AG04450 (cell line): ENCODE measurements around the gene XXYLT1. TPM values are rescaled to one million over a fixed set of nuclear protein-coding genes. Genes with fewer than 3 reads are reported as not detected.

Experiments
- CTCF ChIA-PET: fragments of 300-600, 350-600 bp; formaldehyde crosslinking; extraction: SDS; loops from one replicate; lab custom pipeline; 2022; ENCODE audit warnings: antibody characterized with exemption, inconsistent platforms; lab: Charles Lee
- POLR2A ChIA-PET: fragments of 350-600 bp; formaldehyde crosslinking; extraction: SDS; loops from one replicate; lab custom pipeline; 2021; ENCODE audit warnings: antibody characterized with exemption, inconsistent platforms; lab: Yijun Ruan, JAX
- DNase-seq: peaks from one replicate; pipeline ENCODE4 v3.0.0-alpha.2; 2011; ENCODE audit warnings: low read depth, low spot score
- H3K27ac ChIP-seq: one replicate; pipeline ENCODE4 v1.5.1; 2012; ENCODE audit warnings: low read depth, low read length, control low read depth
- H3K27me3 ChIP-seq: one replicate; pipeline ENCODE4 v1.6.0; 2012; ENCODE audit warnings: low read length; ENCODE audit not compliant: control insufficient read depth, insufficient read depth
- H3K4me3 ChIP-seq: 2 replicates; pipeline ENCODE4 v1.5.1; 2011; ENCODE audit warnings: mild to moderate bottlenecking, low read depth, low read length, control low read depth
- H3K9me3 ChIP-seq: 2 replicates; pipeline ENCODE4 v1.5.1; 2012; ENCODE audit warnings: low read length; ENCODE audit not compliant: control insufficient read depth, insufficient read depth
- CTCF ChIP-seq: IDR thresholded peaks from 2 replicates; pipeline ENCODE4 v1.5.1; 2011; ENCODE audit warnings: low read depth, low read length, control low read depth, inconsistent platforms
- polyA plus RNA-seq: library from polyadenylated mRNA; depleted of rRNA; stranded (reverse); fragments of >200 nt; gene quantifications from 2 replicates; pipeline ENCODE4 v1.2.3, GENCODE V29; 2011

XXYLT1 gene
- polyA plus RNA-seq, 1 experiment: 16.5 TPM

- CTCF ChIA-PET: interaction anchor here (0.6 to 5.6 kb wide), 7 partner anchors 9 to 448 kb away, joined by 3 to 45 read pairs (median 5); partner anchors contain the start of gene LSG1
- no peak overlapping the region; the same call in 1 of the 2 replicates for H3K4me3 ChIP-seq
- no peak for TF ChIP-seq CTCF
- no peaks in the 10 kb centered on the region for H3K27me3 ChIP-seq
- no peaks in the 10 kb centered on the region for H3K9me3 ChIP-seq
- H3K27ac ChIP-seq: peak overlapping the region; percentile 96
- POLR2A ChIA-PET: interaction anchor here (0.7 to 1.4 kb wide), 9 partner anchors 14 to 558 kb away, joined by 3 to 6 read pairs (median 3); partner anchors contain the start of genes FAM43A and LSG1
- DNase-seq: peak; percentile 66
Observed at GRCh38 chr3:195119461-195120266, 151.3 kb downstream of the XXYLT1 start.

- Histone ChIP-seq H3K9me3 (no peaks in the 10 kb centered on the region), H3K27ac (no peak overlapping the region), H3K4me3 (no peak overlapping the region), H3K27me3 (no peaks in the 10 kb centered on the region)
- ChIA-PET CTCF (interaction anchor here (0.7 to 5.6 kb wide), 4 partner anchors 13 to 436 kb away, joined by 4 to 45 read pairs (median 11); no protein-coding TSS in a partner anchor), POLR2A (interaction anchor here (0.8 to 1.4 kb wide), 3 partner anchors 15 to 432 kb away, joined by 3 to 6 read pairs (median 3); partner anchors contain the start of gene FAM43A)
- no peak for DNase-seq
- no peak for TF ChIP-seq CTCF
Observed at GRCh38 chr3:195118671-195119070, 152.3 kb downstream of the XXYLT1 start.

- DNase-seq: no peak
- CTCF ChIA-PET: interaction anchor here (2.8 to 5.6 kb wide), 2 partner anchors 13 to 435 kb away, joined by 17 to 45 read pairs; no protein-coding TSS in a partner anchor
- Histone ChIP-seq H3K9me3 (no peaks in the 10 kb centered on the region), H3K27me3 (no peaks in the 10 kb centered on the region), H3K27ac (peak overlapping the region; percentile 11), H3K4me3 (no peak overlapping the region)
- TF ChIP-seq CTCF: no peak; the same call in 1 of the 2 replicates
- POLR2A ChIA-PET: no interaction called here
Observed at GRCh38 chr3:195117978-195118581, 152.9 kb downstream of the XXYLT1 start.

GRCh38 chr3:195116407-195117185 is 154.4 kb downstream of the XXYLT1 start:
- DNase-seq: no peak
- H3K27me3 ChIP-seq: no peaks in the 10 kb centered on the region
- TF ChIP-seq CTCF: no peak

More at GRCh38 chr3:195116407-195117185, 154.4 kb downstream of the XXYLT1 start:
- peaks cover 3% of the 10 kb centered on the region; the same call in 1 of the 2 replicates for H3K9me3 ChIP-seq
- POLR2A ChIA-PET: no interaction called here
- H3K4me3 ChIP-seq: no peak overlapping the region
- no peak overlapping the region for H3K27ac ChIP-seq
- CTCF ChIA-PET: interaction anchor here (0.8 to 2.7 kb wide), 2 partner anchors 10 to 430 kb away, joined by 3 to 14 read pairs; no protein-coding TSS in a partner anchor
